ENCODE data around the gene ENPP1.

- TF ChIP-seq CTCF (IDR thresholded peaks at IDR 0.05; ENCODE audit: low read depth, low read length, poor library complexity, severe bottlenecking) (no peak), EZH2phosphoT487 (IDR thresholded peaks at IDR 0.05; ENCODE audit: borderline replicate concordance, low read length) (no peak)
Observed at GRCh38 chr6:131762984-131763383, 44.8 kb upstream of the ENPP1 start.

Measured in DOHH2 (cell line).